Measurements from ENCODE around the gene RAB21. TPM values are rescaled to one million over a fixed set of nuclear protein-coding genes. Genes with fewer than 3 reads are reported as not detected.

RAB21 gene
- total and polyA plus RNA-seq, 9 donors: 8.8 to 77.0 (median 64.3) TPM

GRCh38 chr12:71748081-71748850 is 6.4 kb upstream of the RAB21 start:
- DNase-seq: no peak
- intact Hi-C loops (cut with DNase I): loop anchor here in 1 of 4 donors (5.0 kb wide), 1 partner anchor 331 kb away; no protein-coding TSS in a partner anchor
- 22 to 32% (median 23%) methylated on average over 5 of the region's 5 CpGs for WGBS, 3 donors
- no peaks in the 10 kb centered on the region for H3K36me3 ChIP-seq
- no peak for TF ChIP-seq POLR2A (IDR thresholded peaks at IDR 0.05)
- no peak for TF ChIP-seq EP300 (IDR thresholded peaks at IDR 0.05)
- no peak for TF ChIP-seq CTCF (IDR thresholded peaks at IDR 0.05)
- no peak overlapping the region for H3K4me3 ChIP-seq
- no peaks in the 10 kb centered on the region for H3K27me3 ChIP-seq
- H3K27ac ChIP-seq: no peak overlapping the region
- H3K9me3 ChIP-seq: no peaks in the 10 kb centered on the region
- H3K4me1 ChIP-seq (ENCODE audit: insufficient read depth): no peaks in the 10 kb centered on the region

- no peaks in the 10 kb centered on the region for H3K9me3 ChIP-seq
- TF ChIP-seq CTCF (IDR thresholded peaks at IDR 0.05) (no peak), POLR2A (IDR thresholded peaks at IDR 0.05) (no peak), EP300 (IDR thresholded peaks at IDR 0.05) (no peak)
- DNase-seq: no peak
- no peak overlapping the region for H3K4me3 ChIP-seq
- 93 to 99% (median 95%) methylated on average over 1 of the region's 1 CpG for WGBS, 3 donors
- no peaks in the 10 kb centered on the region for H3K36me3 ChIP-seq
- H3K4me1 ChIP-seq (ENCODE audit: insufficient read depth): peaks cover 2% of the 10 kb centered on the region
- intact Hi-C loops (cut with DNase I): loop anchor here in 2 of 4 donors (5.0 to 10.0 kb wide), 2 partner anchors 85 to 332 kb away; partner anchors contain the start of genes THAP2 (in 1 of the 2) and ZFC3H1 (in 1 of the 2)
- no peaks in the 10 kb centered on the region for H3K27me3 ChIP-seq
- H3K27ac ChIP-seq: no peak overlapping the region
Observed at GRCh38 chr12:71749666-71750065, 5.0 kb upstream of the RAB21 start.

- no peak overlapping the region for H3K27ac ChIP-seq
- peaks cover 2% of the 10 kb centered on the region for H3K4me1 ChIP-seq (ENCODE audit: insufficient read depth)
- intact Hi-C loops (cut with DNase I): loop anchor here in 1 of 4 donors (10.0 kb wide), 1 partner anchor 88 kb away; the partner anchor contains the start of genes THAP2 and ZFC3H1
- no peaks in the 10 kb centered on the region for H3K9me3 ChIP-seq
- H3K36me3 ChIP-seq: no peaks in the 10 kb centered on the region
- TF ChIP-seq EP300 (IDR thresholded peaks at IDR 0.05) (no peak), POLR2A (IDR thresholded peaks at IDR 0.05) (no peak), CTCF (IDR thresholded peaks at IDR 0.05) (no peak)
- no peak for DNase-seq
- no peaks in the 10 kb centered on the region for H3K27me3 ChIP-seq
- WGBS, 3 donors: 80 to 91% (median 87%) methylated on average over 1 of the region's 1 CpG
- H3K4me3 ChIP-seq: no peak overlapping the region
Observed at GRCh38 chr12:71752891-71753290, 1.8 kb upstream of the RAB21 start.

- no peaks in the 10 kb centered on the region for H3K27me3 ChIP-seq
- no peaks in the 10 kb centered on the region for H3K36me3 ChIP-seq
- TF ChIP-seq CTCF (IDR thresholded peaks at IDR 0.05) (no peak), EP300 (IDR thresholded peaks at IDR 0.05) (no peak), POLR2A (IDR thresholded peaks at IDR 0.05) (no peak)
- no peaks in the 10 kb centered on the region for H3K9me3 ChIP-seq
- DNase-seq: peak; percentile 35 to 51 (median 48)
- intact Hi-C loops (cut with DNase I): loop anchor here in 2 of 4 donors (5.0 to 10.0 kb wide), 2 partner anchors 91 to 93 kb away; partner anchors contain the start of genes THAP2 (in 2 of the 2) and ZFC3H1 (in 2 of the 2)
- peaks cover 2% of the 10 kb centered on the region for H3K4me1 ChIP-seq (ENCODE audit: insufficient read depth)
- 1% methylated on average over 33 to 45 of the region's 45 CpGs for WGBS, 3 donors
- H3K4me3 ChIP-seq: peak overlapping the region; percentile 59
- H3K27ac ChIP-seq: peak overlapping the region; percentile 77 to 90
Observed at GRCh38 chr12:71755146-71755892, 656 bp downstream of the RAB21 start.
